Activated naive CD4-positive, alpha-beta T cell treated with anti-CD3 and anti-CD28 coated beads, Interleukin-2, amount 50 U/mL, for 24 hours (primary cell): ENCODE results near the gene RGL2.
"Not testable (repeated sequence)": the region's sequence is repeated elsewhere in the genome, so short reads cannot be mapped to it uniquely, and the experiment has no call there.

ENCODE experiments used
- H3K27ac Mint-ChIP-seq: one replicate; pipeline ENCODE4 v1.8.0; 2021; ENCODE audit warnings: mild to moderate bottlenecking, mixed read lengths
- H3K27me3 Mint-ChIP-seq: one replicate; pipeline ENCODE4 v1.8.0; 2021; ENCODE audit warnings: mixed read lengths
- H3K36me3 Mint-ChIP-seq: one replicate; pipeline ENCODE4 v1.8.0; 2021; ENCODE audit warnings: mixed read lengths
- H3K4me1 Mint-ChIP-seq: one replicate; pipeline ENCODE4 v1.8.0; 2021; ENCODE audit warnings: mixed read lengths
- H3K4me3 Mint-ChIP-seq: one replicate; pipeline ENCODE4 v1.8.0; 2021; ENCODE audit warnings: mild to moderate bottlenecking, mixed read lengths
- H3K9me3 Mint-ChIP-seq: one replicate; pipeline ENCODE4 v1.8.0; 2021; ENCODE audit warnings: mixed read lengths

Gene RGL2

GRCh38 chr6:33298773-33299236 is at the start of gene RGL2:
RGL2 (minus strand) TSS chr6:33298942; CDS start chr6:33298610, 332 bp downstream.
- Mint-ChIP-seq H3K4me3 (peak within 1 kb of the TSS; percentile 98), H3K27ac (peak within 1 kb of the TSS; percentile 98), H3K27me3 (no peaks in the 10 kb centered on the region), H3K36me3 (peaks cover 13% of the 10 kb centered on the region), H3K4me1 (peaks cover 32% of the 10 kb centered on the region), H3K9me3 (no peaks in the 10 kb centered on the region)

- Mint-ChIP-seq H3K4me3 (no peak overlapping the region), H3K36me3 (no peaks in the 10 kb centered on the region), H3K27ac (no peak overlapping the region), H3K9me3 (no peaks in the 10 kb centered on the region), H3K4me1 (peaks cover 35% of the 10 kb centered on the region), H3K27me3 (no peaks in the 10 kb centered on the region)
Observed at GRCh38 chr6:33347816-33348215, 49.1 kb upstream of the RGL2 start.

GRCh38 chr6:33346972-33347371 is 48.2 kb upstream of the RGL2 start:
- not testable (repeated sequence) for H3K4me3 Mint-ChIP-seq

GRCh38 chr6:33344701-33345697 is 46.3 kb upstream of the RGL2 start:
- H3K36me3 Mint-ChIP-seq = no peaks in the 10 kb centered on the region
- peaks cover 42% of the 10 kb centered on the region for H3K4me1 Mint-ChIP-seq
- peak overlapping the region; percentile 83 for H3K27ac Mint-ChIP-seq
- no peaks in the 10 kb centered on the region for H3K27me3 Mint-ChIP-seq
- H3K9me3 Mint-ChIP-seq = no peaks in the 10 kb centered on the region
- H3K4me3 Mint-ChIP-seq = peak overlapping the region; percentile 86

More at GRCh38 chr6:33346972-33347371, 48.2 kb upstream of the RGL2 start:
- H3K36me3 Mint-ChIP-seq, H3K9me3 Mint-ChIP-seq, H3K27me3 Mint-ChIP-seq: not testable (repeated sequence)
- peaks cover 37% of the 10 kb centered on the region for H3K4me1 Mint-ChIP-seq
- peak overlapping the region; percentile 63 for H3K27ac Mint-ChIP-seq

GRCh38 chr6:33343953-33344611 is 45.3 kb upstream of the RGL2 start:
- Mint-ChIP-seq H3K9me3 (no peaks in the 10 kb centered on the region), H3K27ac (peak overlapping the region; percentile 61)

GRCh38 chr6:33343606-33343952 is 44.8 kb upstream of the RGL2 start:
- Mint-ChIP-seq H3K4me1 (peaks cover 42% of the 10 kb centered on the region), H3K4me3 (peak overlapping the region; percentile 70), H3K27ac (peak overlapping the region; percentile 61)
- not testable (repeated sequence) for H3K9me3 Mint-ChIP-seq, H3K27me3 Mint-ChIP-seq, H3K36me3 Mint-ChIP-seq

More at GRCh38 chr6:33343953-33344611, 45.3 kb upstream of the RGL2 start:
- Mint-ChIP-seq H3K4me3 (peak overlapping the region; percentile 70), H3K4me1 (peaks cover 42% of the 10 kb centered on the region), H3K36me3 (no peaks in the 10 kb centered on the region), H3K27me3 (no peaks in the 10 kb centered on the region)

- H3K9me3 Mint-ChIP-seq = no peaks in the 10 kb centered on the region
- no peak overlapping the region for H3K4me3 Mint-ChIP-seq
Observed at GRCh38 chr6:33339193-33339592, 40.5 kb upstream of the RGL2 start.

GRCh38 chr6:33336495-33336894 is 37.8 kb upstream of the RGL2 start:
- H3K27me3 Mint-ChIP-seq = no peaks in the 10 kb centered on the region
- peaks cover 23% of the 10 kb centered on the region for H3K4me1 Mint-ChIP-seq
- no peaks in the 10 kb centered on the region for H3K9me3 Mint-ChIP-seq
- H3K27ac Mint-ChIP-seq = no peak overlapping the region
- no peak overlapping the region for H3K4me3 Mint-ChIP-seq
- no peaks in the 10 kb centered on the region for H3K36me3 Mint-ChIP-seq

More at GRCh38 chr6:33339193-33339592, 40.5 kb upstream of the RGL2 start:
- Mint-ChIP-seq H3K36me3 (no peaks in the 10 kb centered on the region), H3K4me1 (peaks cover 21% of the 10 kb centered on the region), H3K27ac (no peak overlapping the region), H3K27me3 (no peaks in the 10 kb centered on the region)

GRCh38 chr6:33335916-33336315 is 37.2 kb upstream of the RGL2 start:
- Mint-ChIP-seq H3K27me3 (no peaks in the 10 kb centered on the region), H3K36me3 (no peaks in the 10 kb centered on the region), H3K9me3 (no peaks in the 10 kb centered on the region), H3K4me1 (peaks cover 23% of the 10 kb centered on the region), H3K4me3 (no peak overlapping the region), H3K27ac (no peak overlapping the region)

- no peaks in the 10 kb centered on the region for H3K9me3 Mint-ChIP-seq
- H3K27me3 Mint-ChIP-seq = no peaks in the 10 kb centered on the region
- peaks cover 17% of the 10 kb centered on the region for H3K4me1 Mint-ChIP-seq
- no peak overlapping the region for H3K4me3 Mint-ChIP-seq
- H3K36me3 Mint-ChIP-seq = no peaks in the 10 kb centered on the region
- H3K27ac Mint-ChIP-seq = no peak overlapping the region
Observed at GRCh38 chr6:33333666-33334065, 34.9 kb upstream of the RGL2 start.

- no peaks in the 10 kb centered on the region for H3K9me3 Mint-ChIP-seq
- no peak overlapping the region for H3K4me3 Mint-ChIP-seq
- peaks cover 17% of the 10 kb centered on the region for H3K4me1 Mint-ChIP-seq
- H3K27ac Mint-ChIP-seq = no peak overlapping the region
- H3K36me3 Mint-ChIP-seq = no peaks in the 10 kb centered on the region
- H3K27me3 Mint-ChIP-seq = no peaks in the 10 kb centered on the region
Observed at GRCh38 chr6:33330736-33331135, 32.0 kb upstream of the RGL2 start.

GRCh38 chr6:33329058-33329457 is 30.3 kb upstream of the RGL2 start:
- Mint-ChIP-seq H3K9me3 (no peaks in the 10 kb centered on the region), H3K27ac (no peak overlapping the region), H3K4me3 (no peak overlapping the region), H3K36me3 (no peaks in the 10 kb centered on the region), H3K27me3 (no peaks in the 10 kb centered on the region), H3K4me1 (peaks cover 18% of the 10 kb centered on the region)

GRCh38 chr6:33324125-33324524 is 25.4 kb upstream of the RGL2 start:
- Mint-ChIP-seq H3K36me3 (peaks cover 18% of the 10 kb centered on the region), H3K4me3 (peak overlapping the region; percentile 95)

GRCh38 chr6:33323623-33323948 is 24.8 kb upstream of the RGL2 start:
- peaks cover 20% of the 10 kb centered on the region for H3K36me3 Mint-ChIP-seq
- H3K9me3 Mint-ChIP-seq = no peaks in the 10 kb centered on the region
- peak overlapping the region; percentile 95 for H3K4me3 Mint-ChIP-seq
- no peaks in the 10 kb centered on the region for H3K27me3 Mint-ChIP-seq
- peak overlapping the region; percentile 96 for H3K27ac Mint-ChIP-seq
- H3K4me1 Mint-ChIP-seq = peaks cover 52% of the 10 kb centered on the region

More at GRCh38 chr6:33324125-33324524, 25.4 kb upstream of the RGL2 start:
- no peak overlapping the region for H3K27ac Mint-ChIP-seq
- no peaks in the 10 kb centered on the region for H3K9me3 Mint-ChIP-seq
- peaks cover 47% of the 10 kb centered on the region for H3K4me1 Mint-ChIP-seq
- no peaks in the 10 kb centered on the region for H3K27me3 Mint-ChIP-seq

- peaks cover 22% of the 10 kb centered on the region for H3K36me3 Mint-ChIP-seq
- peak overlapping the region; percentile 95 for H3K4me3 Mint-ChIP-seq
- H3K9me3 Mint-ChIP-seq = no peaks in the 10 kb centered on the region
- no peaks in the 10 kb centered on the region for H3K27me3 Mint-ChIP-seq
- peaks cover 73% of the 10 kb centered on the region for H3K4me1 Mint-ChIP-seq
- H3K27ac Mint-ChIP-seq = peak overlapping the region; percentile 87
Observed at GRCh38 chr6:33321227-33321626, 22.5 kb upstream of the RGL2 start.
